BLaER1 treated with 17β-estradiol and CSF1 and Interleukin-3, amounts not matched to agents 10 nM and 100 nM (cell line): ENCODE measurements around the gene ADAMTS16.

Experiments used
- H3K27ac ChIP-seq, 11 experiments: shearing (Covaris generic); formaldehyde crosslinking; 2 replicates each; pipeline ENCODE4 v1.8.1; 2022
- H3K27me3 ChIP-seq, 11 experiments: shearing (Covaris generic); formaldehyde crosslinking; 2 replicates each; pipeline ENCODE4 v1.8.1; 2022
- H3K36me3 ChIP-seq, 11 experiments: shearing (Covaris generic); formaldehyde crosslinking; 2 replicates each; pipeline ENCODE4 v1.8.1; 2022
- H3K4me1 ChIP-seq, 10 experiments: shearing (Covaris generic); formaldehyde crosslinking; 2 replicates each; pipeline ENCODE4 v1.8.1; 2022
- H3K4me2 ChIP-seq, 11 experiments: shearing (Covaris generic); formaldehyde crosslinking; 2 replicates each; pipeline ENCODE4 v1.8.1; 2022
- H3K4me3 ChIP-seq, 10 experiments: shearing (Covaris generic); formaldehyde crosslinking; 2 replicates each; pipeline ENCODE4 v1.8.1; 2022
- H3K9ac ChIP-seq, 11 experiments: shearing (Covaris generic); formaldehyde crosslinking; 2 replicates each; pipeline ENCODE4 v1.8.1; 2022
- H3K9me3 ChIP-seq, 11 experiments: shearing (Covaris generic); formaldehyde crosslinking; replicated peaks in 1 of 11; 2 replicates each; pipeline ENCODE4 v1.8.1; 2022
- H4K20me1 ChIP-seq, 11 experiments: shearing (Covaris generic); formaldehyde crosslinking; 2 replicates each; pipeline ENCODE4 v1.8.1; 2022
- Cebpa-rat ChIP-seq, 11 experiments: shearing (Covaris generic); IDR thresholded peaks; 2 replicates each; pipeline ENCODE4 v1.8.1; 2022

Gene ADAMTS16

GRCh38 chr5:5330728-5331452 is 190.8 kb downstream of the ADAMTS16 start:
- Histone ChIP-seq H3K4me2 (no peak overlapping the region), H3K27ac (no peak overlapping the region), H4K20me1 (no peaks in the 10 kb centered on the region), H3K4me1 (peaks cover 5 to 33% (median 30%) of the 10 kb centered on the region in 10 experiments; a peak in 18 of 20 replicates), H3K9me3 (peaks cover 0 to 17% (median 9%) of the 10 kb centered on the region in 11 experiments; a peak in 9 of 22 replicates), H3K27me3 (no peaks in the 10 kb centered on the region), H3K9ac (no peak overlapping the region), H3K36me3 (no peaks in the 10 kb centered on the region), H3K4me3 (no peak overlapping the region)
- no peak for TF ChIP-seq Cebpa-rat (IDR thresholded peaks at IDR 0.05)

GRCh38 chr5:5331848-5332247 is 191.7 kb downstream of the ADAMTS16 start:
- no peaks in the 10 kb centered on the region for H3K36me3 ChIP-seq
- H3K4me3 ChIP-seq = no peak overlapping the region
- TF ChIP-seq Cebpa-rat (IDR thresholded peaks at IDR 0.05) = no peak
- peaks cover 0 to 17% (median 9%) of the 10 kb centered on the region in 11 experiments; a peak in 9 of 22 replicates for H3K9me3 ChIP-seq
- H4K20me1 ChIP-seq = no peaks in the 10 kb centered on the region
- no peak overlapping the region for H3K9ac ChIP-seq
- peak overlapping the region in 8 of 11 experiments; percentile 1 to 60 (median 41); a peak in 10 of 22 replicates for H3K4me2 ChIP-seq
- H3K27ac ChIP-seq = no peak overlapping the region
- H3K27me3 ChIP-seq = no peaks in the 10 kb centered on the region
- peaks cover 5 to 33% (median 30%) of the 10 kb centered on the region in 10 experiments; a peak in 18 of 20 replicates for H3K4me1 ChIP-seq

- no peak overlapping the region for H3K4me3 ChIP-seq
- peaks cover 0 to 17% (median 9%) of the 10 kb centered on the region in 11 experiments; a peak in 9 of 22 replicates for H3K9me3 ChIP-seq
- no peaks in the 10 kb centered on the region for H3K27me3 ChIP-seq
- H3K27ac ChIP-seq = no peak overlapping the region
- peaks cover 5 to 33% (median 30%) of the 10 kb centered on the region in 10 experiments; a peak in 18 of 20 replicates for H3K4me1 ChIP-seq
- TF ChIP-seq Cebpa-rat (IDR thresholded peaks at IDR 0.05) = no peak
- peak overlapping the region in 8 of 11 experiments; percentile 1 to 60 (median 41); a peak in 10 of 22 replicates for H3K4me2 ChIP-seq
- no peaks in the 10 kb centered on the region for H4K20me1 ChIP-seq
- H3K9ac ChIP-seq = no peak overlapping the region
- no peaks in the 10 kb centered on the region for H3K36me3 ChIP-seq
Measured at GRCh38 chr5:5332287-5332686, 192.2 kb downstream of the ADAMTS16 start.

- Histone ChIP-seq H3K4me2 (no peak overlapping the region), H3K36me3 (no peaks in the 10 kb centered on the region), H3K27me3 (no peaks in the 10 kb centered on the region), H3K9ac (no peak overlapping the region), H4K20me1 (no peaks in the 10 kb centered on the region), H3K4me1 (peaks cover 5 to 33% (median 30%) of the 10 kb centered on the region in 10 experiments; a peak in 18 of 20 replicates), H3K9me3 (peaks cover 0 to 6% (median 0%) of the 10 kb centered on the region in 11 experiments; a peak in 2 of 22 replicates), H3K4me3 (no peak overlapping the region), H3K27ac (no peak overlapping the region)
- no peak for TF ChIP-seq Cebpa-rat (IDR thresholded peaks at IDR 0.05)
Measured at GRCh38 chr5:5335107-5335506, 195.0 kb downstream of the ADAMTS16 start.

DNA sequence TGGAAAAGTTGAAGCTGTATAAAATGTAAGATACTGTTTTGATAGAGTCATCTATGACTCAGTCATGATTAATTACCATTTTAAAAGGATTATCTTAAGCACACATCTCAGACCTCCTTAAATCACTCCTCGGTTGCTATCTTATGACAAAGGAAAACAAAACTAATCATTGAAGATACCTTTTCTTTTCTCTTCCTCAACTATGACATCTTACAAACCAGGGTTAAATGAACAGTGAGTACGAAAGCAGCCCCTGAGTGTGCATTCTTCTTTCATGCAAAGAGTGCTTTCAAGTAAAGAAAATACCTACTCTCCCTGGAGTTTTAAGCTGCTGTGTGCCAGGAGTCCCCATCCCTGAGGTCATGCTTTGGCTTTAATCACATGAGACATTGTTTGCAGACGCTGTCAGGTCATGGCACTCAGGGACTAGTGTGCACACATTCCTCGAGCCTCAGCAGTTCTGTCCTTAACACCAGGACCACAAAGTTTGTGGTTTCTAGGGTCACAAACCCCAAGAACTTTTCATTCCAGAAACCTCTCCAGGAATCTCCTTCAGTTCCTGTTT is 195.7 kb downstream of the ADAMTS16 start:
- H3K9ac ChIP-seq = no peak overlapping the region
- peaks cover 5 to 36% (median 30%) of the 10 kb centered on the region in 10 experiments; a peak in 18 of 20 replicates for H3K4me1 ChIP-seq
- H3K4me2 ChIP-seq = no peak overlapping the region
- no peak for TF ChIP-seq Cebpa-rat (IDR thresholded peaks at IDR 0.05)
- no peak overlapping the region for H3K27ac ChIP-seq
- no peaks in the 10 kb centered on the region for H3K36me3 ChIP-seq
- peaks cover 0 to 13% (median 0%) of the 10 kb centered on the region in 11 experiments; a peak in 3 of 22 replicates for H3K9me3 ChIP-seq
- H3K4me3 ChIP-seq = no peak overlapping the region
- no peaks in the 10 kb centered on the region for H4K20me1 ChIP-seq
- H3K27me3 ChIP-seq = no peaks in the 10 kb centered on the region

- no peaks in the 10 kb centered on the region for H4K20me1 ChIP-seq
- H3K4me3 ChIP-seq = no peak overlapping the region
- TF ChIP-seq Cebpa-rat (IDR thresholded peaks at IDR 0.05) = no peak
- H3K4me1 ChIP-seq = peaks cover 0 to 27% (median 24%) of the 10 kb centered on the region in 10 experiments; a peak in 18 of 20 replicates
- no peak overlapping the region for H3K9ac ChIP-seq
- H3K36me3 ChIP-seq = no peaks in the 10 kb centered on the region
- H3K27ac ChIP-seq = no peak overlapping the region
- no peak overlapping the region for H3K4me2 ChIP-seq
- peaks cover 0 to 22% (median 0%) of the 10 kb centered on the region in 11 experiments; a peak in 6 of 22 replicates for H3K9me3 ChIP-seq
- H3K27me3 ChIP-seq = no peaks in the 10 kb centered on the region
Measured at GRCh38 chr5:5339257-5339656, 199.1 kb downstream of the ADAMTS16 start.

- Histone ChIP-seq H3K4me1 (peaks cover 0 to 32% (median 29%) of the 10 kb centered on the region in 10 experiments; a peak in 18 of 20 replicates), H3K9me3 (peaks cover 0 to 17% (median 0%) of the 10 kb centered on the region in 11 experiments; a peak in 6 of 22 replicates), H3K9ac (no peak overlapping the region), H3K27ac (no peak overlapping the region), H3K4me2 (peak overlapping the region in 3 of 11 experiments; percentile 13 to 31 (median 27); a peak in 2 of 22 replicates), H3K36me3 (no peaks in the 10 kb centered on the region), H3K27me3 (no peaks in the 10 kb centered on the region), H3K4me3 (no peak overlapping the region), H4K20me1 (no peaks in the 10 kb centered on the region)
- TF ChIP-seq Cebpa-rat (IDR thresholded peaks at IDR 0.05) = 0 out of 22 replicates have a peak, but pooled peaks of 1 of the 11 experiments have one; percentile 10
Measured at GRCh38 chr5:5340206-5340729, 200.1 kb downstream of the ADAMTS16 start.

DNA sequence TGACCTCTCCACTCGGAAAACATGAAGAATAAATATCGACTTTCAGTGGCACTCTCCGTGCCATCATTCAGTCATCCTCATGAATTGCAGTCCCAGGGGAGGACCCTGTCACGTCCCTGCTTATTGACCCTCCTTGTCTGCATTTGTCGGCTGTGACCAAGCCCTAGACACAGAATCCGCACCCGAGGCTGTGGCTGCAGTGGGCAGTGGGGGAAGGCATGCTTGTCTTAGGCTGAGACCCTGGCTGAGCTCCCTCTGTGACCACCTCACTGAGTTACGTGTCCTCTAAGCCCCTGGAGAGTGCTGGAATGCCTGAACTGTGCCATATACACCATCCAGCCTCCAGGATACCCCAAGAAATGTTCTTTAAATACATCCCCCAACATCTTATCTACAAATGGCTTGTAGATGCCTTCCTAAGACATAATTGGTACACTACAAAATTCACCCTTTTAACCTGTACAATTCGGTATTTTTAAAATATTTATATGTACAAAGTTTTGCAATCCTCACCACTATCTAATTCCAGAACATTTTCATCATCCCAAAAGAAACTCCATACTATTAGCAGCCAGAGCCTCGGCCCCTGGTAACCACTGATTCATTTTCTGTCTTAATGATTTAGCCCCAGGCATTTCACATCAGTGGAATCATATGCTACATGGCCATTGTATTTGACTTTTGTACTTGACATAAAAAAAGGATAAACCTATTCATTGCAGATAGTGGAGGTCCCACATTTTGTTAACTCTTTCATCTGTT is 201.6 kb downstream of the ADAMTS16 start:
- H3K27me3 ChIP-seq = no peaks in the 10 kb centered on the region
- peak overlapping the region in 1 of 11 experiments; percentile 76; a peak in 1 of 22 replicates for H3K4me2 ChIP-seq
- no peak overlapping the region for H3K27ac ChIP-seq
- TF ChIP-seq Cebpa-rat (IDR thresholded peaks at IDR 0.05) = no peak
- H3K4me1 ChIP-seq = peaks cover 0 to 43% (median 39%) of the 10 kb centered on the region in 10 experiments; a peak in 18 of 20 replicates
- no peak overlapping the region for H3K4me3 ChIP-seq
- H3K9me3 ChIP-seq = peaks cover 0 to 24% (median 0%) of the 10 kb centered on the region in 11 experiments; a peak in 7 of 22 replicates
- H3K9ac ChIP-seq = no peak overlapping the region
- H4K20me1 ChIP-seq = no peaks in the 10 kb centered on the region
- H3K36me3 ChIP-seq = no peaks in the 10 kb centered on the region
